RWPE2 (cell line): ENCODE data around the gene WDR75.

Experiments used
- ATAC-seq: fragments of 200-7000 bp; cut with Tn5 transposase; 3 replicates; pipeline ENCODE4 v1.9.1; 2021; ENCODE audit warnings: low read depth
- DNase-seq: peaks from one replicate; pipeline ENCODE4 v3.0.0-alpha.2; 2020; ENCODE audit warnings: low spot score
- H3K27ac ChIP-seq: fragments of 450-650 bp; 2 replicates; pipeline ENCODE4 v1.5.1; 2017; ENCODE audit warnings: mild to moderate bottlenecking; ENCODE audit not compliant: poor library complexity, severe bottlenecking
- H3K27me3 ChIP-seq: fragments of 250-450 bp; sonication (Bioruptor Pico); 2 replicates; pipeline ENCODE4 v1.5.1; 2021; ENCODE audit warnings: mild to moderate bottlenecking, moderate library complexity; ENCODE audit not compliant: insufficient read depth, poor library complexity, severe bottlenecking
- H3K36me3 ChIP-seq: fragments of 250-450 bp; sonication (Bioruptor Pico); 2 replicates; pipeline ENCODE4 v1.5.1; 2020; ENCODE audit warnings: low read depth, mild to moderate bottlenecking, moderate library complexity
- H3K4me1 ChIP-seq: fragments of 250-450 bp; sonication (Bioruptor Pico); 2 replicates; pipeline ENCODE4 v1.5.1; 2021; ENCODE audit warnings: mild to moderate bottlenecking, moderate library complexity; ENCODE audit not compliant: insufficient read depth, poor library complexity, severe bottlenecking
- H3K4me3 ChIP-seq: fragments of 250-450 bp; sonication (Bioruptor Pico); 2 replicates; pipeline ENCODE4 v1.5.1; 2021; ENCODE audit warnings: mild to moderate bottlenecking, moderate library complexity; ENCODE audit not compliant: severe bottlenecking
- H3K9me3 ChIP-seq: fragments of 250-450 bp; sonication (Bioruptor Pico); 2 replicates; pipeline ENCODE4 v1.5.1; 2021; ENCODE audit warnings: mild to moderate bottlenecking, moderate library complexity; ENCODE audit not compliant: severe bottlenecking
- CTCF ChIP-seq: fragments of 450-650 bp; IDR thresholded peaks from one replicate; pipeline ENCODE4 v1.5.1; 2017; ENCODE audit warnings: mild to moderate bottlenecking, moderate library complexity; ENCODE audit not compliant: poor library complexity, severe bottlenecking

WDR75 gene

GRCh38 chr2:189409647-189410046, 31.6 kb upstream of the WDR75 start:
- TF ChIP-seq CTCF = no peak
- H3K27me3 ChIP-seq = no peaks in the 10 kb centered on the region
- H3K27ac ChIP-seq = no peak overlapping the region
- H3K9me3 ChIP-seq = no peaks in the 10 kb centered on the region
- no peak overlapping the region for H3K4me3 ChIP-seq
- DNase-seq (no peak), ATAC-seq (no peak)
- H3K36me3 ChIP-seq = no peaks in the 10 kb centered on the region
- H3K4me1 ChIP-seq = peaks cover 37% of the 10 kb centered on the region

GRCh38 chr2:189411860-189412259, 29.4 kb upstream of the WDR75 start:
- Histone ChIP-seq H3K9me3 (no peaks in the 10 kb centered on the region), H3K36me3 (no peaks in the 10 kb centered on the region), H3K27me3 (no peaks in the 10 kb centered on the region), H3K27ac (peak overlapping the region; percentile 42), H3K4me1 (peaks cover 35% of the 10 kb centered on the region), H3K4me3 (no peak overlapping the region)
- no peak for DNase-seq
- ATAC-seq = peak; percentile 85
- no peak for TF ChIP-seq CTCF

- Histone ChIP-seq H3K36me3 (no peaks in the 10 kb centered on the region), H3K27me3 (no peaks in the 10 kb centered on the region), H3K4me1 (peaks cover 30% of the 10 kb centered on the region), H3K4me3 (no peak overlapping the region), H3K9me3 (no peaks in the 10 kb centered on the region), H3K27ac (peak overlapping the region; percentile 42)
- peak; percentile 88 for TF ChIP-seq CTCF
- DNase-seq (no peak), ATAC-seq (peak; percentile 42; the same call in 2 of the 3 replicates)
Measured at GRCh38 chr2:189412330-189412953, 28.8 kb upstream of the WDR75 start.

- Histone ChIP-seq H3K27me3 (no peaks in the 10 kb centered on the region), H3K9me3 (no peaks in the 10 kb centered on the region), H3K4me3 (no peak overlapping the region), H3K4me1 (peaks cover 22% of the 10 kb centered on the region), H3K36me3 (no peaks in the 10 kb centered on the region), H3K27ac (no peak overlapping the region)
- no peak for TF ChIP-seq CTCF
- no peak for DNase-seq
- no peak for ATAC-seq
Measured at GRCh38 chr2:189413249-189413648, 28.0 kb upstream of the WDR75 start.

GRCh38 chr2:189421644-189422043, 19.6 kb upstream of the WDR75 start:
- peak; percentile 34 for DNase-seq
- H3K27me3 ChIP-seq = no peaks in the 10 kb centered on the region
- H3K4me3 ChIP-seq = no peak overlapping the region
- peak; percentile 73 for ATAC-seq
- TF ChIP-seq CTCF = no peak
- H3K36me3 ChIP-seq = no peaks in the 10 kb centered on the region
- no peak overlapping the region for H3K27ac ChIP-seq
- no peaks in the 10 kb centered on the region for H3K9me3 ChIP-seq
- H3K4me1 ChIP-seq = no peaks in the 10 kb centered on the region
